Panc1 (cell line): ENCODE measurements around the gene NLRP9. TPM values are rescaled to one million over a fixed set of nuclear protein-coding genes. Genes with fewer than 3 reads are reported as not detected.
"Not testable (repeated sequence)": the region's sequence is repeated elsewhere in the genome, so short reads cannot be mapped to it uniquely, and the experiment has no call there.

Experiments
- ATAC-seq: fragments of 200-7000 bp; cut with Tn5 transposase; 2 replicates; pipeline ENCODE4 v1.9.1; 2020; ENCODE audit warnings: mild to moderate bottlenecking, moderate library complexity
- BruUV-seq: library from RNA; stranded (reverse); fragments of 400-500 nt; replicated peaks from 2 replicates; lab custom pipeline; 2021; lab: Mats Ljungman, UMichigan
- CTCF ChIA-PET: fragments of 300-600 bp; sonication (Branson Sonifier 250); formaldehyde crosslinking; loops from one replicate; lab custom pipeline; 2022; ENCODE audit warnings: antibody characterized with exemption; lab: Charles Lee
- POLR2A ChIA-PET: fragments of 300-600 bp; sonication (Branson Sonifier 250); formaldehyde crosslinking; loops from one replicate; lab custom pipeline; 2022; ENCODE audit warnings: antibody characterized with exemption; lab: Charles Lee
- DNase-seq: peaks from one replicate; pipeline ENCODE4 v3.0.0-alpha.2; 2010; ENCODE audit warnings: low read depth, low spot score
- H3K27ac ChIP-seq: 2 replicates; pipeline ENCODE4 v1.5.1; 2011; ENCODE audit warnings: mild to moderate bottlenecking, low read length, inconsistent platforms
- H3K27me3 ChIP-seq: fragments of 200-500 bp; sonication (Bioruptor generic); 2 replicates; pipeline ENCODE4 v1.6.0; 2014; ENCODE audit warnings: low read length, inconsistent platforms; ENCODE audit not compliant: control insufficient read depth, insufficient read depth
- H3K36me3 ChIP-seq: fragments of 200-500 bp; sonication (Bioruptor generic); 2 replicates; pipeline ENCODE4 v1.5.1; 2014; ENCODE audit warnings: inconsistent platforms, mild to moderate bottlenecking, low read length, moderate library complexity; ENCODE audit not compliant: control insufficient read depth, insufficient read depth
- H3K4me1 ChIP-seq: 2 replicates; pipeline ENCODE4 v1.5.1; 2011; ENCODE audit warnings: inconsistent platforms, mild to moderate bottlenecking, low read length, moderate library complexity; ENCODE audit not compliant: control insufficient read depth, insufficient read depth
- H3K4me3 ChIP-seq, 2 experiments: 2 replicates each; pipeline ENCODE4 v1.5.1; 2011 to 2012; ENCODE audit warnings: low read depth in 2 of 2, low read length in 2 of 2, mild to moderate bottlenecking in 2 of 2, inconsistent platforms in 1 of 2, moderate library complexity in 1 of 2
- H3K9me3 ChIP-seq: fragments of 200-500 bp; sonication (Bioruptor generic); 2 replicates; pipeline ENCODE4 v1.5.1; 2014; ENCODE audit warnings: low read depth, mild to moderate bottlenecking, inconsistent platforms, low read length, moderate library complexity; ENCODE audit not compliant: control insufficient read depth, insufficient read depth
- CTCF ChIP-seq: fragments of 450-650 bp; IDR thresholded peaks from 2 replicates; pipeline ENCODE4 v1.5.1; 2017; ENCODE audit warnings: mild to moderate bottlenecking
- POLR2AphosphoS5 ChIP-seq: IDR thresholded peaks from 2 replicates; pipeline ENCODE4 v1.6.1; 2012; ENCODE audit warnings: mild to moderate bottlenecking, low read depth, low read length, moderate library complexity
- REST ChIP-seq, 2 experiments: IDR thresholded peaks; 2 replicates each; pipeline ENCODE4 v1.6.1; 2011 to 2012; ENCODE audit warnings: low read depth in 2 of 2, control low read depth in 1 of 2, low read length in 1 of 2, mild to moderate bottlenecking in 1 of 2, moderate library complexity in 1 of 2; ENCODE audit not compliant: insufficient read depth in 1 of 2
- SIN3A ChIP-seq: IDR thresholded peaks from 2 replicates; pipeline ENCODE4 v1.6.1; 2012; ENCODE audit warnings: low read depth, mild to moderate bottlenecking, low read length, moderate library complexity, borderline replicate concordance; ENCODE audit not compliant: insufficient read depth
- TCF7L2 ChIP-seq: IDR thresholded peaks from 2 replicates; pipeline ENCODE4 v1.6.1; 2011; ENCODE audit warnings: mild to moderate bottlenecking, low read depth, low read length, inconsistent platforms
- in situ Hi-C: cut with HindIII; loops from 2 replicates; pipeline ENCODE4 v1.10.0; 2016; ENCODE audit warnings: low sequenced_read_pairs, low pct_unique_long_range_greater_than_20kb
- intact Hi-C: fragments of 100-400 bp; cut with micrococcal nuclease; formaldehyde crosslinking; loops from one replicate; pipeline ENCODE4 v1.10.0; 2022; ENCODE audit not compliant: unreplicated experiment
- total RNA-seq: library from RNA; stranded (reverse); gene quantifications from one replicate; pipeline ENCODE4 v1.2.1, GENCODE V29; 2021; ENCODE audit not compliant: unreplicated experiment

Gene NLRP9
- total RNA-seq, 1 experiment from 2014 or later: not detected

GRCh38 chr19:55720214-55720746 is 17.9 kb downstream of the NLRP9 start:
- no peaks in the 10 kb centered on the region for H3K36me3 ChIP-seq
- peaks cover 4% of the 10 kb centered on the region; the same call in 1 of the 2 replicates for H3K9me3 ChIP-seq
- no peaks in the 10 kb centered on the region for H3K4me1 ChIP-seq
- H3K27me3 ChIP-seq: peaks cover 25% of the 10 kb centered on the region
- in situ Hi-C loops (no loop called here), intact Hi-C loops (no loop called here)
- ATAC-seq: no peak
- no peak for TF ChIP-seq SIN3A
- TF ChIP-seq TCF7L2: no peak
- no peak for TF ChIP-seq REST (IDR thresholded peaks at IDR 0.05; ENCODE audit: insufficient read depth in 1 of 2, low read depth in 2 of 2, low read length in 1 of 2)
- TF ChIP-seq CTCF: no peak
- no peak for TF ChIP-seq POLR2AphosphoS5
- no TSS peak for BruUV-seq
- CTCF ChIA-PET: no interaction called here
- no peak for DNase-seq
- POLR2A ChIA-PET: interaction anchor here (0.6 kb wide), 1 partner anchor 729 kb away, joined by 7 read pairs; no protein-coding TSS in a partner anchor
- no peak overlapping the region for H3K4me3 ChIP-seq
- no peak overlapping the region for H3K27ac ChIP-seq

GRCh38 chr19:55717879-55718711 is 20.1 kb downstream of the NLRP9 start:
- H3K36me3 ChIP-seq, H3K4me3 ChIP-seq, CTCF ChIA-PET, POLR2A ChIA-PET, H3K4me1 ChIP-seq, BruUV-seq, intact Hi-C loops, DNase-seq, in situ Hi-C loops, H3K9me3 ChIP-seq, ATAC-seq, H3K27ac ChIP-seq: not testable (repeated sequence)
- H3K27me3 ChIP-seq: peaks cover 40% of the 10 kb centered on the region

- peaks cover 4% of the 10 kb centered on the region; the same call in 1 of the 2 replicates for H3K9me3 ChIP-seq
- peaks cover 40% of the 10 kb centered on the region for H3K27me3 ChIP-seq
- intact Hi-C loops: no loop called here
- ATAC-seq (no peak), DNase-seq (no peak)
- no TSS peak for BruUV-seq
- CTCF ChIA-PET: no interaction called here
- POLR2A ChIA-PET: no interaction called here
- no peaks in the 10 kb centered on the region for H3K36me3 ChIP-seq
- no peak overlapping the region for H3K4me3 ChIP-seq
- H3K4me1 ChIP-seq: no peaks in the 10 kb centered on the region
- H3K27ac ChIP-seq: no peak overlapping the region
- TF ChIP-seq TCF7L2: no peak
- no peak for TF ChIP-seq CTCF
- no peak for TF ChIP-seq SIN3A
- TF ChIP-seq REST (IDR thresholded peaks at IDR 0.05; ENCODE audit: insufficient read depth in 1 of 2, low read depth in 2 of 2, low read length in 1 of 2): no peak
- TF ChIP-seq POLR2AphosphoS5: no peak
- in situ Hi-C loops: no loop called here
These were observed 21.0 kb downstream of the NLRP9 start for GRCh38 chr19:55717251-55717650.
